Esophagus muscularis mucosa (tissue), 3 donors: ENCODE results near the gene RAD51C.

Experiments
- EP300 ChIP-seq: sonication (generic); formaldehyde crosslinking; IDR thresholded peaks from one replicate; pipeline ENCODE4 v1.6.1; 2017; ENCODE audit warnings: antibody characterized with exemption
- POLR2A ChIP-seq: fragments of 450-650 bp; IDR thresholded peaks from one replicate; pipeline ENCODE4 v1.6.1; 2017; ENCODE audit warnings: antibody characterized with exemption, moderate library complexity, mild to moderate bottlenecking, low read depth
- POLR2AphosphoS5 ChIP-seq, 2 donors: sonication (generic); formaldehyde crosslinking; IDR thresholded peaks; one replicate each; pipeline ENCODE4 v1.6.1; 2017; ENCODE audit warnings: antibody characterized with exemption in 2 of 2

DNA sequence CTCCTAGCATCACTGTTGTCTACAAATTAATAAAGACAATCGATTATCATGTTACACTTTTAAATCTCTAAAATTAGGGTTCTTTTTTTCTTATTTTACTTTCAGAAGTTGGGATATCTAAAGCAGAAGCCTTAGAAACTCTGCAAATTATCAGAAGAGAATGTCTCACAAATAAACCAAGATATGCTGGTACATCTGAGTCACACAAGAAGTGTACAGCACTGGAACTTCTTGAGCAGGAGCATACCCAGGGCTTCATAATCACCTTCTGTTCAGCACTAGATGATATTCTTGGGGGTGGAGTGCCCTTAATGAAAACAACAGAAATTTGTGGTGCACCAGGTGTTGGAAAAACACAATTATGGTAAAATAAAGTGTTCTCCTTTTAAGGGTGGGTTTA lies 2.4 kb downstream of the RAD51C start:
- TF ChIP-seq POLR2A (no peak), EP300 (no peak), POLR2AphosphoS5 (IDR thresholded peaks at IDR 0.05) (no peak)
